Muscle of leg (tissue), 11 donors: Measurements from ENCODE around the gene MBTPS2. TPM values are rescaled to one million over a fixed set of nuclear protein-coding genes. Genes with fewer than 3 reads are reported as not detected.

Experiments used
- DNase-seq: peaks from one replicate; pipeline ENCODE4 v3.0.0; 2013
- H3K27ac ChIP-seq: one replicate; pipeline ENCODE4 v1.5.1; 2013; ENCODE audit warnings: mild to moderate bottlenecking, low read length, control low read depth
- H3K27me3 ChIP-seq: one replicate; pipeline ENCODE4 v1.6.1; 2013; ENCODE audit warnings: low read length; ENCODE audit not compliant: control insufficient read depth, insufficient read depth
- H3K36me3 ChIP-seq: one replicate; pipeline ENCODE4 v1.6.1; 2013; ENCODE audit warnings: low read length; ENCODE audit not compliant: control insufficient read depth, insufficient read depth
- H3K4me1 ChIP-seq: one replicate; pipeline ENCODE4 v1.6.1; 2013; ENCODE audit warnings: low read length; ENCODE audit not compliant: control insufficient read depth, insufficient read depth
- H3K4me3 ChIP-seq: one replicate; pipeline ENCODE4 v1.5.1; 2013; ENCODE audit warnings: low read length, control low read depth
- H3K9me3 ChIP-seq: replicated peaks from 2 replicates; pipeline ENCODE4 v1.6.1; 2013; ENCODE audit warnings: low read depth, low read length; ENCODE audit not compliant: control insufficient read depth
- WGBS: methylation state at CpG from one replicate; pipeline ENCODE4 v1.1.5; 2013; ENCODE audit warnings: missing lambda C conversion rate; ENCODE audit not compliant: insufficient coverage; 5-methylcytosine and 5-hydroxymethylcytosine counted together
- polyA plus RNA-seq, 8 donors: library from polyadenylated mRNA; unstranded; fragments of 120-200 nt; gene quantifications; one replicate each; pipeline versions ENCODE4 v1.2.1 to v1.2.3, GENCODE V29; 2013; ENCODE audit warnings: inconsistent platforms in 1 of 8, low replicate concordance in 1 of 8; ENCODE audit not compliant: insufficient read length in 8 of 8, insufficient read depth in 1 of 8
- total RNA-seq: library from RNA; stranded (reverse); fragments of 120-200 nt; gene quantifications from one replicate; pipeline ENCODE4 v1.2.4, GENCODE V29; 2013

MBTPS2 gene
- total and polyA plus RNA-seq, 9 donors = 10.7 to 23.1 (median 21.1) TPM

- H3K36me3 ChIP-seq = no peaks in the 10 kb centered on the region
- no peak overlapping the region for H3K27ac ChIP-seq
- no peak overlapping the region for H3K4me3 ChIP-seq
- H3K9me3 ChIP-seq = no peaks in the 10 kb centered on the region
- H3K4me1 ChIP-seq = no peaks in the 10 kb centered on the region
- peaks cover 9% of the 10 kb centered on the region for H3K27me3 ChIP-seq
- DNase-seq = no peak
- no CpG with 5 or more reads among the region's 3 CpGs for WGBS
These were observed 42.6 kb downstream of the MBTPS2 start for GRCh38 chrX:21881881-21882574.

- Histone ChIP-seq H3K4me3 (no peak overlapping the region), H3K27me3 (peaks cover 7% of the 10 kb centered on the region), H3K27ac (no peak overlapping the region), H3K9me3 (no peaks in the 10 kb centered on the region), H3K4me1 (no peaks in the 10 kb centered on the region), H3K36me3 (no peaks in the 10 kb centered on the region)
- DNase-seq = peak; percentile 66
- WGBS = 80% methylated on average over 1 of the region's 5 CpGs
These were observed 43.8 kb downstream of the MBTPS2 start for GRCh38 chrX:21883258-21883657.

DNA sequence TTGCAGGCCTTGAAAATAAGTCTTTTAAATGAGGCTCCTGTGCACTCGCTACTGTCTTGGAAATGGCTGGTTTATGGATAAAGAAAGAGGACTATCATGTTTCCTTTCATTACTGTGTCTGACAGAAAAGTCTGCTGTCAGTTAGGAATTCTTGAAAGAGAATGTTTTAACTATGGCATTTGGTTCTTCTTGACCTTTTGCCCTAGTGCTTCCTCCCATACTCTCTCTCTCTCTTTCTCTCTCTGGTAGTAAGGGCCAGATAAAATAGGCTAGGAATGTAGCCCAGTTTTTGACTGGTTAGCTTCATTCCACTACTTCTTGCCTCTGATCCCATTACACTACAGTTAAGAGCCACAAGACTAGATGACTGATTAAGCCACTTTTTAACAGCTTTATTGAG is 46.2 kb downstream of the MBTPS2 start:
- 60% methylated on average over 1 of the region's 1 CpG for WGBS
- no peak overlapping the region for H3K4me3 ChIP-seq
- no peaks in the 10 kb centered on the region for H3K36me3 ChIP-seq
- H3K27ac ChIP-seq = no peak overlapping the region
- no peaks in the 10 kb centered on the region for H3K9me3 ChIP-seq
- no peaks in the 10 kb centered on the region for H3K4me1 ChIP-seq
- H3K27me3 ChIP-seq = peaks cover 2% of the 10 kb centered on the region
- DNase-seq = no peak

GRCh38 chrX:21905313-21905712 is 65.9 kb downstream of the MBTPS2 start:
- H3K4me1 ChIP-seq = no peaks in the 10 kb centered on the region
- no CpG with 5 or more reads among the region's 2 CpGs for WGBS
- no peaks in the 10 kb centered on the region for H3K9me3 ChIP-seq
- no peak overlapping the region for H3K27ac ChIP-seq
- H3K36me3 ChIP-seq = no peaks in the 10 kb centered on the region
- H3K27me3 ChIP-seq = no peaks in the 10 kb centered on the region
- H3K4me3 ChIP-seq = no peak overlapping the region
- peak; percentile 25 for DNase-seq

DNA sequence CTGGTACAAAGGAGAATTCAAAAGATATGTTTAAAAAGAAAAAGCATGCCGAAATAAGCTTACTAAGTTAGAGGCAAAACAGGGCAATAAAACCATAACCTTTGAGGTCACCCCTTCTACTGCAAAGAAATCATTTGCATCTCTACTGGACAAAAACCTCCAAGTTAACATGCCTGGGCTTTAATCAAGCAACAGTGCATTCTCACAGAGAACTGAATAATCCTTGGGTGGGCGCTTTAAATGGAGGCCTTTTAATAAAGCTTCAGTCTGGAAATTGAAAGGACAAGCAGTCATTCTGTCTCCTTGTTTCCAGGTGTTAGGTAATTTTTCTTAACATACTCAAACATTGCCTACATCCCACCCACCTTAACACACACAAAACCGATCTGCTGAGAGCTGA is 66.5 kb downstream of the MBTPS2 start:
- no peaks in the 10 kb centered on the region for H3K27me3 ChIP-seq
- no peaks in the 10 kb centered on the region for H3K9me3 ChIP-seq
- H3K27ac ChIP-seq = no peak overlapping the region
- no peak for DNase-seq
- H3K4me1 ChIP-seq = no peaks in the 10 kb centered on the region
- H3K36me3 ChIP-seq = no peaks in the 10 kb centered on the region
- 80% methylated on average over 1 of the region's 3 CpGs for WGBS
- no peak overlapping the region for H3K4me3 ChIP-seq

DNA sequence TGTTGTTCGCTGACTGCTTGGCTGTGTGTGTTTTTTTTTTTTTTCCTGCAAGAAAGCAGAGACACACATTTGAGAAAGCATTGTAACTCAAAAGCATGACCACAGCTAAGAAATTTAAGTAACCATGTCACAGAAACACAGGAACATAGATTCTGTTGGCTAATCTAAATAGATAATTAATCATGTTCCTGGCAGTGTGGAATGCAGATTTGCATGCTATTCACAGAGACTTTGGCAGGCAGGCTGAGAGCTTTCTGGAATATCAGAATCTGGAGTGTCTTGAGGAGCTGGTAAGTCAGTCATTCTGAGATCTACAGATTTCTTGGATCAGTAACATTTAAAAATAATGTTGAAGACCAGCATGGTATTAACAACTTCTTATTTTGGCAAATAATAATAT is 67.8 kb downstream of the MBTPS2 start:
- no peaks in the 10 kb centered on the region for H3K4me1 ChIP-seq
- DNase-seq = no peak
- no CpG with 5 or more reads among the region's 1 CpG for WGBS

DNA sequence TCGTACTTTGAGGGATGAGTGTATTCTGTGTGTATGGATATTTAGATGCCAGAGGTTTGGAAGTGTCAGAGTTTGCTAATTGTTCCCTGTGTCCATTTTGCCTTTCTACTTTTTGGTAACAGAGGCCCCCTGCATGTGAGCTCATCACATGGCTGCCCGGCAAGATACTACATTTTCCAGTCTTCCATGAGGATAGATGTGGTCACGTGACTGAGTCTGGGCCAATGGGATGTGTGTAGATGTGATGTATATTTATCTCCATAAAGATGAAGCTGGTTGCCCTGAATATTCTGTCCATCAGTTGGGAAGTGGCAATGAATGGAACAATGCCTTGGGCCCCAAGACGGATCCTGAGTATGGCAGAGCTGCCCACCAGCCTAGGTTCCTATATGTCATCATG is 72.1 kb downstream of the MBTPS2 start:
- WGBS = 70% methylated on average over 2 of the region's 4 CpGs
- no peak for DNase-seq

More for the DNA sequence above, 67.8 kb downstream of the MBTPS2 start:
- Histone ChIP-seq H3K9me3 (no peaks in the 10 kb centered on the region), H3K27me3 (peaks cover 3% of the 10 kb centered on the region), H3K27ac (no peak overlapping the region), H3K4me3 (no peak overlapping the region), H3K36me3 (no peaks in the 10 kb centered on the region)

DNA sequence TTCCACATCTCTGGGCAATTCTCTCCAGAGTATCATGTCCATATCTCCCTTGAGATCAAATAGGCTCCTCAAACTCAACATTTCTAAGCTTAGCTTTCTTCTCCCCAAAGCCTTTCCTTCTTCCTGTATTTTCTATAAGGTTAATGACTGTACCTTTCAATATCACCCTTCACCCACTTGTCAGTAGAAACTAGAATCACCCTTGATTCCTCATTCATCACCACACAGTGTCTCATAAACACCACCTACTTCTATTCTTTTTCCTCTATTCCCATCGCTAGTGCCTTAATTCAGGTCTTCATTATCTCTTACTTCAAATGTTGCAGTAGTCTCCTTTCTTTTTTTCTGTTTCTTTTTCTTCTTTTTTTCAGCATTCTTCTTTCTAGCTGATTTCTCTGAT is 72.8 kb downstream of the MBTPS2 start:
- Histone ChIP-seq H3K4me3 (no peak overlapping the region), H3K27me3 (peaks cover 5% of the 10 kb centered on the region), H3K9me3 (no peaks in the 10 kb centered on the region), H3K27ac (no peak overlapping the region), H3K4me1 (no peaks in the 10 kb centered on the region), H3K36me3 (no peaks in the 10 kb centered on the region)
- DNase-seq = no peak
- WGBS = 60% methylated on average over 1 of the region's 1 CpG

More for the DNA sequence above, 72.1 kb downstream of the MBTPS2 start:
- Histone ChIP-seq H3K27me3 (peaks cover 5% of the 10 kb centered on the region), H3K27ac (no peak overlapping the region), H3K36me3 (no peaks in the 10 kb centered on the region), H3K4me3 (no peak overlapping the region), H3K9me3 (no peaks in the 10 kb centered on the region), H3K4me1 (no peaks in the 10 kb centered on the region)

- Histone ChIP-seq H3K27me3 (peaks cover 5% of the 10 kb centered on the region), H3K36me3 (no peaks in the 10 kb centered on the region), H3K27ac (no peak overlapping the region), H3K4me3 (no peak overlapping the region), H3K4me1 (no peaks in the 10 kb centered on the region), H3K9me3 (no peaks in the 10 kb centered on the region)
- WGBS = 82% methylated on average over 3 of the region's 4 CpGs
- DNase-seq = no peak
These were observed 73.6 kb downstream of the MBTPS2 start for GRCh38 chrX:21912989-21913388.

DNA sequence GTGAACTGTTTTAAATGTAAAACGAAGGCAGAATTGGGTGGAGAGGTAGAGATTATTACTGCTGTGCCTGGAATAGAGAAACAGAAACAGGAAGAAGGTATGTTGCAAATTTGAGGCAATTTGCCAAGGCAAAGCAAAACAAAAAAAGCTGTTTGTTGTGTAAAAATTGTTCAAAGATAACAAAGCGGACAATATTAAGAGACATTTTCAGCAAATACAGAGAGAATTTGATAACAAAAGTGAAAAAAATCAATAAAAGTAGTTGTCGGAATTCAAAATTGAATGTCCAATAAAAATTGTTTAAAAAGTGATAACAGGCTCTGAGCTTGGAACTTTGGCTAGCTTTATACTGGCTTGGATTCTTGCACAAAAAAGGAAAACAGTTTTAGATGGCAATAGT is 86.7 kb downstream of the MBTPS2 start:
- H3K9me3 ChIP-seq = no peaks in the 10 kb centered on the region
- no peak overlapping the region for H3K4me3 ChIP-seq
- no peak for DNase-seq
- WGBS = 50% methylated on average over 2 of the region's 3 CpGs
- H3K4me1 ChIP-seq = no peaks in the 10 kb centered on the region
- peak overlapping the region; percentile 29 for H3K27ac ChIP-seq
- H3K27me3 ChIP-seq = no peaks in the 10 kb centered on the region
- no peaks in the 10 kb centered on the region for H3K36me3 ChIP-seq
